K562 (cell line): ENCODE measurements around the gene ACTR5. TPM values are rescaled to one million over a fixed set of nuclear protein-coding genes. Genes with fewer than 3 reads are reported as not detected.

Source experiments
- CBFA2T2 ChIP-seq: fragments of 450-650 bp; conservative IDR thresholded peaks from 2 replicates; pipeline ENCODE4 v1.6.1; 2017; ENCODE audit warnings: mild to moderate bottlenecking
- CBX3 ChIP-seq, 2 experiments: IDR thresholded peaks; 1 replicate in 1 of 2; 2 replicates in 1 of 2; pipeline ENCODE4 v1.6.1; 2012; ENCODE audit warnings: inconsistent platforms in 2 of 2, low read length in 2 of 2, borderline replicate concordance in 1 of 2, control low read depth in 1 of 2
- CC2D1A ChIP-seq: fragments of 450-650 bp; IDR thresholded peaks from 2 replicates; pipeline ENCODE4 v1.6.1; 2017; ENCODE audit warnings: mild to moderate bottlenecking
- ESRRA ChIP-seq: fragments of 450-650 bp; IDR thresholded peaks from 2 replicates; pipeline ENCODE4 v1.6.1; 2014; ENCODE audit warnings: low read depth, mild to moderate bottlenecking, moderate library complexity, borderline replicate concordance
- GABPA ChIP-seq: fragments of 200-800 bp; sonication (Bioruptor generic); conservative IDR thresholded peaks from 2 replicates; pipeline ENCODE4 v1.6.1; 2016; ENCODE audit warnings: low read depth, missing genetic modification characterization, missing compliant biosample characterization
- HDAC1 ChIP-seq, 2 experiments: fragments of 450-650 bp; IDR thresholded peaks; 2 replicates each; pipeline ENCODE4 v1.6.1; 2016 to 2017; ENCODE audit warnings: inconsistent platforms in 1 of 2, mild to moderate bottlenecking in 1 of 2, moderate library complexity in 1 of 2
- HDAC3 ChIP-seq: fragments of 450-650 bp; IDR thresholded peaks from 2 replicates; pipeline ENCODE4 v1.6.1; 2018; ENCODE audit warnings: borderline replicate concordance, mild to moderate bottlenecking, moderate library complexity; ENCODE audit not compliant: partially characterized antibody
- KDM4B ChIP-seq, 2 experiments: fragments of 450-650 bp in 1 of 2; sonication (generic) in 1 of 2; IDR thresholded peaks; 2 replicates each; pipeline ENCODE4 v1.6.1; 2016 to 2017; ENCODE audit warnings: borderline replicate concordance in 2 of 2, antibody characterized with exemption in 1 of 2, low read depth in 1 of 2, mild to moderate bottlenecking in 1 of 2
- MEF2A ChIP-seq: IDR thresholded peaks from 2 replicates; pipeline ENCODE4 v1.6.1; 2011; ENCODE audit warnings: low read depth, mild to moderate bottlenecking, low read length, moderate library complexity; ENCODE audit not compliant: control insufficient read depth
- POLR2AphosphoS5 ChIP-seq: IDR thresholded peaks from 2 replicates; pipeline ENCODE4 v1.6.1; 2011; ENCODE audit warnings: mild to moderate bottlenecking, low read depth, low read length, moderate library complexity; ENCODE audit not compliant: control insufficient read depth, insufficient read depth
- RBFOX2 ChIP-seq: fragments of 200-400 bp; formaldehyde crosslinking; IDR thresholded peaks from 2 replicates; pipeline ENCODE4 v1.6.1; 2017; ENCODE audit warnings: low read depth, mild to moderate bottlenecking, low read length, moderate library complexity
- RCOR1 ChIP-seq, 2 experiments: IDR thresholded peaks; 2 replicates each; pipeline ENCODE4 v1.6.1; 2012; ENCODE audit warnings: low read depth in 2 of 2, low read length in 2 of 2, borderline replicate concordance in 1 of 2, improper control_type of control experiment in 1 of 2
- SMC3 ChIP-seq: conservative IDR thresholded peaks from 2 replicates; pipeline ENCODE4 v1.6.1; 2011; ENCODE audit warnings: low read depth, low read length, improper control_type of control experiment; ENCODE audit not compliant: insufficient read depth
- TAL1 ChIP-seq: fragments of 450-650 bp; IDR thresholded peaks from 2 replicates; pipeline ENCODE4 v1.6.1; 2016; ENCODE audit warnings: mild to moderate bottlenecking
- THRAP3 ChIP-seq: fragments of 450-650 bp; IDR thresholded peaks from 2 replicates; pipeline ENCODE4 v1.6.1; 2016; ENCODE audit warnings: mild to moderate bottlenecking, inconsistent platforms, borderline replicate concordance
- ZFP36 ChIP-seq: fragments of 150-350 bp; IDR thresholded peaks from 2 replicates; pipeline ENCODE4 v1.6.1; 2018; ENCODE audit warnings: low read length, low read depth; ENCODE audit not compliant: partially characterized antibody
- ZKSCAN8 ChIP-seq: fragments of 200-800 bp; sonication (Bioruptor generic); IDR thresholded peaks from 2 replicates; pipeline ENCODE4 v1.6.1; 2016; ENCODE audit warnings: missing genetic modification characterization, missing compliant biosample characterization
- ZNF175 ChIP-seq: fragments of 200-800 bp; sonication (Bioruptor generic); IDR thresholded peaks from 2 replicates; pipeline ENCODE4 v1.6.1; 2016; ENCODE audit warnings: low read depth, mild to moderate bottlenecking, missing genetic modification characterization, missing compliant biosample characterization
- ZNF311 ChIP-seq: fragments of 250-450 bp; sonication (Bioruptor Pico); IDR thresholded peaks from 2 replicates; pipeline ENCODE4 v1.4.0; 2020; ENCODE audit warnings: mild to moderate bottlenecking, moderate library complexity
- polyA plus RNA-seq, 8 experiments: library from polyadenylated mRNA; depleted of rRNA in 4 of 8; stranded (reverse) in 5 of 8; unstranded in 3 of 8; fragments of >200 nt; fragmentation: Nextera tagmentation in 2 of 8; fragmentation: Illumina TruSeq in 1 of 8; extraction: Ambion mirVana in 2 of 8; extraction: Trizol in 1 of 8; gene quantifications; 2 replicates each; pipeline versions ENCODE4 v1.2.1 to v1.2.3, GENCODE V29; 2011 to 2014; ENCODE audit warnings: inconsistent platforms in 1 of 8, missing spikeins in 1 of 8
- total RNA-seq, 7 experiments: library from RNA; depleted of rRNA in 6 of 7; stranded (reverse); fragments of >200 nt in 6 of 7; fragmentation: Illumina TruSeq in 2 of 7; extraction: Trizol in 2 of 7; gene quantifications; 2 replicates each; pipeline versions ENCODE4 v1.2.1 to v1.2.3, GENCODE V29; 2011 to 2021; ENCODE audit warnings: low replicate concordance in 1 of 7
- TF ChIP-seq, protein P1 (sequence below), 3 experiments: IDR thresholded peaks in 2 of 3; conservative IDR thresholded peaks in 1 of 3; 2 replicates each; pipeline ENCODE4 v1.5.1; 2011 to 2012; ENCODE audit warnings: low read length in 3 of 3, mild to moderate bottlenecking in 3 of 3, control low read depth in 2 of 3, improper control_type of control experiment in 1 of 3, inconsistent platforms in 1 of 3, low read depth in 1 of 3, mixed read lengths in 1 of 3, moderate library complexity in 1 of 3; ENCODE audit not compliant: insufficient read depth in 2 of 3
- TF ChIP-seq, protein P2 (sequence below): sonication (generic); formaldehyde crosslinking; IDR thresholded peaks from 2 replicates; pipeline ENCODE4 v1.9.0; 2022; ENCODE audit warnings: mild to moderate bottlenecking, missing genetic modification reagents
- TF ChIP-seq, protein P3 (sequence below), 2 experiments: IDR thresholded peaks; 2 replicates each; pipeline ENCODE4 v1.6.1; 2011; ENCODE audit warnings: borderline replicate concordance in 1 of 2, control low read depth in 1 of 2, low read depth in 1 of 2, low read length in 1 of 2, mild to moderate bottlenecking in 1 of 2, mixed read lengths in 1 of 2, moderate library complexity in 1 of 2; ENCODE audit not compliant: insufficient read depth in 1 of 2, insufficient read length in 1 of 2, poor library complexity in 1 of 2, severe bottlenecking in 1 of 2; ENCODE audit errors: extremely low read depth in 1 of 2

The ACTR5 gene
- total and polyA plus RNA-seq, 9 of the 15 experiments (the other 6 are each of a cell fraction or from before 2014, with no cell fraction given), result 0.93 to 18.8 (median 12.9) TPM

DNA sequence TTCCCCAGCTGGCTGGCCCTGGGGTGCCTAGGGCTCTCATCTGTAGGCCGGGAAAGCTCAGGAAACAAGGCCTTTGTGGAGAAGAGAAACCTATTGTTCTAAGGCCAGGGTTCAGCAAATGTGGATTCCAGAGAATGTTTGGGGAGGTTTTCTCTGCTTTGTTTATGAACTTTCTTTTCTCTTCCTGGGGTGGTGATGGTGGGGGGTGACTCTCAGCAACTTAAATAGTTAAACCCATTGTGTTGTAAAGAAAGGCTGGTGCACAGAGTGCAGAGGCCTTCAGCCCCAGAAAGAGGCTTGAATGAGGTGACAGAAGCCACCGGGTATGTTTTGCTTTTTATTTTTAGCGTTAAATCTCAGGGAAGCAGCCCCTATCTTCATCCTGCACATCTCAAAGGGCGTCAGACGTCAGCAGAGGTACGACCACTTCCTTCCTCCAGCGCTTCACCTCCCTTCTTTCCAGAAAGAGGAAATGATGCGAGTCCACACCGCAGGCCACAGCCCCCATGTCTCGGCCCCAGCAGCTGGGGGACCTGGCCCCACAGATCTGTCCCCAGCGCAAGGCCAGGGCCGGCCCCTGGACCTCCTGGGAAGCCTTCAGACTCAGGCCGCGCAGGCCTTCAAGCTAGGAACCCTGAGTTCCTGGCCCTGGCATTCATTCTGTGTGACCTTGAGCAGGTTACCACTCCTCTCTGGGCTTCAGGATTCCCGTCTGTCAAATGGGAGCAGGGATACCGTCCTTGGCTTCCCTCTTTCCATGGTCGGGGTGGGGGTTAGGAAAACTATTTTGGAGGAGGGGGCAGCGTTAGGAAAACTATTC lies 56.6 kb downstream of the ACTR5 start (continued):
- TF ChIP-seq GABPA (peak; percentile 63), ZKSCAN8 (CRISPR knock-in tag) (0 out of 2 replicates have a peak, but pooled peaks have one; percentile 23), HDAC1 (IDR thresholded peaks at IDR 0.05) (peak in 1 of 2 experiments; percentile 23; a peak in 1 of 4 replicates), TAL1 (peak; percentile 49), MEF2A (peak; percentile 83; the same call in 1 of the 2 replicates), CC2D1A (0 out of 2 replicates have a peak, but pooled peaks have one; percentile 10), ESRRA (peak; percentile 80), KDM4B (IDR thresholded peaks at IDR 0.05; ENCODE audit: borderline replicate concordance in 2 of 2, low read depth in 1 of 2) (peak in 1 of 2 experiments; percentile 50; a peak in 1 of 4 replicates), CBFA2T2 (peak; percentile 58), ZFP36 (peak; percentile 20), CBX3 (IDR thresholded peaks at IDR 0.05; ENCODE audit: borderline replicate concordance in 1 of 2, low read length in 2 of 2) (peak in 1 of 2 experiments; percentile 9; a peak in 1 of 3 replicates), THRAP3 (no peak), ZNF311 (peak; percentile 45; the same call in 1 of the 2 replicates), RBFOX2 (no peak), HDAC3 (peak; percentile 38), SMC3 (no peak), POLR2AphosphoS5 (peak; percentile 44; the same call in 1 of the 2 replicates), ZNF175 (CRISPR knock-in tag) (peak; percentile 48; the same call in 1 of the 2 replicates), RCOR1 (IDR thresholded peaks at IDR 0.05; ENCODE audit: borderline replicate concordance in 1 of 2, low read depth in 2 of 2, low read length in 2 of 2) (peak in 1 of 2 experiments; percentile 80; a peak in 2 of 4 replicates)
- TF ChIP-seq, protein P1, sequence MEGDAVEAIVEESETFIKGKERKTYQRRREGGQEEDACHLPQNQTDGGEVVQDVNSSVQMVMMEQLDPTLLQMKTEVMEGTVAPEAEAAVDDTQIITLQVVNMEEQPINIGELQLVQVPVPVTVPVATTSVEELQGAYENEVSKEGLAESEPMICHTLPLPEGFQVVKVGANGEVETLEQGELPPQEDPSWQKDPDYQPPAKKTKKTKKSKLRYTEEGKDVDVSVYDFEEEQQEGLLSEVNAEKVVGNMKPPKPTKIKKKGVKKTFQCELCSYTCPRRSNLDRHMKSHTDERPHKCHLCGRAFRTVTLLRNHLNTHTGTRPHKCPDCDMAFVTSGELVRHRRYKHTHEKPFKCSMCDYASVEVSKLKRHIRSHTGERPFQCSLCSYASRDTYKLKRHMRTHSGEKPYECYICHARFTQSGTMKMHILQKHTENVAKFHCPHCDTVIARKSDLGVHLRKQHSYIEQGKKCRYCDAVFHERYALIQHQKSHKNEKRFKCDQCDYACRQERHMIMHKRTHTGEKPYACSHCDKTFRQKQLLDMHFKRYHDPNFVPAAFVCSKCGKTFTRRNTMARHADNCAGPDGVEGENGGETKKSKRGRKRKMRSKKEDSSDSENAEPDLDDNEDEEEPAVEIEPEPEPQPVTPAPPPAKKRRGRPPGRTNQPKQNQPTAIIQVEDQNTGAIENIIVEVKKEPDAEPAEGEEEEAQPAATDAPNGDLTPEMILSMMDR (IDR thresholded peaks at IDR 0.05 in 2 of 3, conservative IDR thresholded peaks at IDR 0.05 in 1 of 3; ENCODE audit: insufficient read depth in 2 of 3, low read depth in 1 of 3, low read length in 3 of 3), result no peak
- TF ChIP-seq, protein P2, sequence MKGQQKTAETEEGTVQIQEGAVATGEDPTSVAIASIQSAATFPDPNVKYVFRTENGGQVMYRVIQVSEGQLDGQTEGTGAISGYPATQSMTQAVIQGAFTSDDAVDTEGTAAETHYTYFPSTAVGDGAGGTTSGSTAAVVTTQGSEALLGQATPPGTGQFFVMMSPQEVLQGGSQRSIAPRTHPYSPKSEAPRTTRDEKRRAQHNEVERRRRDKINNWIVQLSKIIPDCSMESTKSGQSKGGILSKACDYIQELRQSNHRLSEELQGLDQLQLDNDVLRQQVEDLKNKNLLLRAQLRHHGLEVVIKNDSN (CRISPR knock-in tag), result 0 out of 2 replicates have a peak, but pooled peaks have one; percentile 35
- TF ChIP-seq, protein P3, sequence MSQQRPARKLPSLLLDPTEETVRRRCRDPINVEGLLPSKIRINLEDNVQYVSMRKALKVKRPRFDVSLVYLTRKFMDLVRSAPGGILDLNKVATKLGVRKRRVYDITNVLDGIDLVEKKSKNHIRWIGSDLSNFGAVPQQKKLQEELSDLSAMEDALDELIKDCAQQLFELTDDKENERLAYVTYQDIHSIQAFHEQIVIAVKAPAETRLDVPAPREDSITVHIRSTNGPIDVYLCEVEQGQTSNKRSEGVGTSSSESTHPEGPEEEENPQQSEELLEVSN (IDR thresholded peaks at IDR 0.05; ENCODE audit: borderline replicate concordance in 1 of 2, extremely low read depth in 1 of 2, insufficient read depth in 1 of 2, insufficient read length in 1 of 2, low read depth in 1 of 2, low read length in 1 of 2, poor library complexity in 1 of 2, severe bottlenecking in 1 of 2), result no peak
